GM13977 (cell line): ENCODE results near the gene PGAP3.

Experiments used
- DNase-seq: peaks from one replicate; pipeline ENCODE4 v3.0.0; 2012; ENCODE audit warnings: low spot score
- in situ Hi-C: fragments of 300-500 bp; cut with MboI; formaldehyde crosslinking; loops from one replicate; pipeline ENCODE4 v1.12.0; 2022; ENCODE audit warnings: low sequenced_read_pairs, low pct_unique_long_range_greater_than_20kb, mixed read lengths, inconsistent platforms; ENCODE audit not compliant: unreplicated experiment
- TF ChIP-seq, protein P1 (sequence below): IDR thresholded peaks from 2 replicates; pipeline ENCODE4 v1.5.1; 2012; ENCODE audit warnings: mild to moderate bottlenecking, control low read depth; ENCODE audit not compliant: insufficient read depth; ENCODE audit errors: extremely low read depth, missing control alignments

Gene PGAP3

DNA sequence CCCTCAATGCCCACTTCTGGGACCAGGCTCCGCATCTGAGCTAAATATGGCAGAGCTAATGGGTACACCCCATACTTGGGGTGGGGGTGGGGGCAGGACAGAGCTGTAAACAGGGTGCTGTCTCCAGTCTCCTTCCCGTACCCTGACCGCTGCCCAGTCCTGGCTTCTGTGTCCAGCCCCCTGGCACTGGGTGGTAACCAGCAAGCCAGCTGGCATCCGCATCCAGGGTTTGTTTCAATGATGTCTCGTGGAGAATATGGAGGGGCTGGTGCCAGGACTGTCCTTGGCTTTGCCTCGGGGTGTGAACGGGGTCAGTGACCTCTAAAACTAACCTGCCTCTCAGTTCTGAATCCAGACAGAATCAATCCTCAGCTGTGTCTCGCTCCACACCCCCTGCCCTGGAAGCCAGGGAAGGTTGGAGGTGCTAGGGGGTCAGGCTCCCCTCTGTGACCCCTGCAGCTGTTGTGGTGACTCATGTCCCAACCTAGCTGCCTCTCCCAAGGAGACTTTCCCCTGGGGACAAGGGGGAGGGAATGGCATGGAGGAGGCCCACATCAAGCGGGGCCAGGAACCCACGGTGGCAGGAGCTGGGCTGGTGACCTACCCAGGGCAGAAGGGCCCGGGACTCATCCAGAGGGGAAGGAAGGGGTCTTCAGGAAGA lies 21.1 kb downstream of the PGAP3 start:
- TF ChIP-seq, protein P1, sequence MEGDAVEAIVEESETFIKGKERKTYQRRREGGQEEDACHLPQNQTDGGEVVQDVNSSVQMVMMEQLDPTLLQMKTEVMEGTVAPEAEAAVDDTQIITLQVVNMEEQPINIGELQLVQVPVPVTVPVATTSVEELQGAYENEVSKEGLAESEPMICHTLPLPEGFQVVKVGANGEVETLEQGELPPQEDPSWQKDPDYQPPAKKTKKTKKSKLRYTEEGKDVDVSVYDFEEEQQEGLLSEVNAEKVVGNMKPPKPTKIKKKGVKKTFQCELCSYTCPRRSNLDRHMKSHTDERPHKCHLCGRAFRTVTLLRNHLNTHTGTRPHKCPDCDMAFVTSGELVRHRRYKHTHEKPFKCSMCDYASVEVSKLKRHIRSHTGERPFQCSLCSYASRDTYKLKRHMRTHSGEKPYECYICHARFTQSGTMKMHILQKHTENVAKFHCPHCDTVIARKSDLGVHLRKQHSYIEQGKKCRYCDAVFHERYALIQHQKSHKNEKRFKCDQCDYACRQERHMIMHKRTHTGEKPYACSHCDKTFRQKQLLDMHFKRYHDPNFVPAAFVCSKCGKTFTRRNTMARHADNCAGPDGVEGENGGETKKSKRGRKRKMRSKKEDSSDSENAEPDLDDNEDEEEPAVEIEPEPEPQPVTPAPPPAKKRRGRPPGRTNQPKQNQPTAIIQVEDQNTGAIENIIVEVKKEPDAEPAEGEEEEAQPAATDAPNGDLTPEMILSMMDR, result no peak
- DNase-seq, result no peak
- in situ Hi-C loops, result no loop called here

DNA sequence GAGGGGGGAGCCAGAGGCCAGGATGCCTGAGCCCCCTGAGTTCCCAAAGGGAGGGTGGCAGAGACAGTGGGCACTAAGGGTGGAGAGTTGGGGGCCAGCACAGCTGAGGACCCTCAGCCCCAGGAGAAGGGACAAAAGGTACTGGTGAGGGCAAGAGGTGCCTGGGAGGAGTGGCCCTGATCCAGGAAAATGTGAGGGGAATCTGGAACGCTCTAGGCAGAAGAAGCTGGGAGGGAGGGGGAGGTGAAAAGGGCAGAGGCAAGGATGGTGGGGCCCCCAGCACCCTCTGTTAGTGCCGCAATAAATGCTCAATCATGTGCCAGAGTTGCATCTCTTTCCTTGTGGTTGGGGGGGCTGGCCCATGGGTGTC lies 21.6 kb downstream of the PGAP3 start:
- in situ Hi-C loops, result no loop called here
- TF ChIP-seq, protein P1, result no peak
- DNase-seq, result no peak

DNA sequence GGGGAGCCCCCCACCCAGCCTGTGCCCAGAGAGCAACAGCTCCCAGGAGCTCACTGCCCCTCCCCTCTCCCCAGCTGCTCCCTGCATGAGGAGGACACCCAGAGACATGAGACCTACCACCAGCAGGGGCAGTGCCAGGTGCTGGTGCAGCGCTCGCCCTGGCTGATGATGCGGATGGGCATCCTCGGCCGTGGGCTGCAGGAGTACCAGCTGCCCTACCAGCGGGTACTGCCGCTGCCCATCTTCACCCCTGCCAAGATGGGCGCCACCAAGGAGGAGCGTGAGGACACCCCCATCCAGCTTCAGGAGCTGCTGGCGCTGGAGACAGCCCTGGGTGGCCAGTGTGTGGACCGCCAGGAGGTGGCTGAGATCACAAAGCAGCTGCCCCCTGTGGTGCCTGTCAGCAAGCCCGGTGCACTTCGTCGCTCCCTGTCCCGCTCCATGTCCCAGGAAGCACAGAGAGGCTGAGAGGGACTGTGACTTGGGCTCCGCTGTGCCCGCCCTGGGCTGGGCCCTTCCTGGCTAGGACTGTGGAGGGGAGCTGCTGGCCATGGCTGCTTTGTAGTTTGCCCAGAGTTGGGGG lies 22.1 kb downstream of the PGAP3 start:
- in situ Hi-C loops, result no loop called here
- TF ChIP-seq, protein P1, result no peak
- DNase-seq, result no peak

DNA sequence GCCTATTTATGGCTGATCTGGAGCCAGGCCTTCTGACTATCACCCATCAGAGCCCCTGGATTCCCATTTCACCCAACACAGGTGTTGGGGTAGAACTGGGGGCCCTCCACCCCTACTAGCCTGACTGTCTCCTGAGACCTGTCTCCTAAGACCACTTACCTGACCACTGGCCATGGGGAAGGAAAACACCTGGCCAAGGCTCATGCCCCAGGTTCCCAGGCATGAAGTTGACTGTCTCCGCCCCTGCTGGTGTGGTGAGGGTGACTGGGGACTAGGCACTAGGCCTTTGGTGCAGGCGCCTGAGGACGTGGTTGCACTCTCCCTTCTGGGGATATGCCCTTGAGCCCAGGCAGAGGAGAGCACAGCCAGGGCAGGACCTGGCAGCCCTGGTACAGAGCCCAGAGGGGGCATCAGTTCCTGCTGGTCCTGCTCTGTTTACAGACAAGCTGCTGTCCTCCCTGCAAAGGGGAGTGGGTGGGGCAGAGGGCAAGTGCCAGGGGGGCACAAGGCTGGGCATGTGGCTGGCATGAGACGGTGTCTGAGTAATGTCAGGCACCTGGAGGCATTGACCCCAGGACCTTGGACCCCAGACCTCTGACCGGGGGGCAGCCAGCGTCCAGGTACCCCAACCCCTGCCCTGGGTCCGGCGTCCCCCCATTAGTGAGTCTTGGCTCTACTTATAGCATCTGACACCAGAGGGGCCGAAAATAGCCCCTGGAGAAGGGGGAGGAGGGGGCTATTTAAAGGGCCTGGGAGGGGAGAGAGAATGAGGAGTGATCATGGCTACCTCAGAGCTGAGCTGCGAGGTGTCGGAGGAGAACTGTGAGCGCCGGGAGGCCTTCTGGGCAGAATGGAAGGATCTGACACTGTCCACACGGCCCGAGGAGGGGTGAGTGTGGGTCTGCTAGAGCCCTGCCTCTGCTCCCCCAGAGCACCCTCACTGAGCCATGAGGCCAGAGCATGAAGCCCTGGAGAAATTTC lies 23.0 kb downstream of the PGAP3 start, which contains the start of gene TCAP:
TSS of gene TCAP (plus strand) at position 769 of the 981 bp plus-strand sequence. CDS start at position 780, 11 bp downstream.
- no peak for DNase-seq
- in situ Hi-C loops, result no loop called here
- TF ChIP-seq, protein P1, result no peak

DNA sequence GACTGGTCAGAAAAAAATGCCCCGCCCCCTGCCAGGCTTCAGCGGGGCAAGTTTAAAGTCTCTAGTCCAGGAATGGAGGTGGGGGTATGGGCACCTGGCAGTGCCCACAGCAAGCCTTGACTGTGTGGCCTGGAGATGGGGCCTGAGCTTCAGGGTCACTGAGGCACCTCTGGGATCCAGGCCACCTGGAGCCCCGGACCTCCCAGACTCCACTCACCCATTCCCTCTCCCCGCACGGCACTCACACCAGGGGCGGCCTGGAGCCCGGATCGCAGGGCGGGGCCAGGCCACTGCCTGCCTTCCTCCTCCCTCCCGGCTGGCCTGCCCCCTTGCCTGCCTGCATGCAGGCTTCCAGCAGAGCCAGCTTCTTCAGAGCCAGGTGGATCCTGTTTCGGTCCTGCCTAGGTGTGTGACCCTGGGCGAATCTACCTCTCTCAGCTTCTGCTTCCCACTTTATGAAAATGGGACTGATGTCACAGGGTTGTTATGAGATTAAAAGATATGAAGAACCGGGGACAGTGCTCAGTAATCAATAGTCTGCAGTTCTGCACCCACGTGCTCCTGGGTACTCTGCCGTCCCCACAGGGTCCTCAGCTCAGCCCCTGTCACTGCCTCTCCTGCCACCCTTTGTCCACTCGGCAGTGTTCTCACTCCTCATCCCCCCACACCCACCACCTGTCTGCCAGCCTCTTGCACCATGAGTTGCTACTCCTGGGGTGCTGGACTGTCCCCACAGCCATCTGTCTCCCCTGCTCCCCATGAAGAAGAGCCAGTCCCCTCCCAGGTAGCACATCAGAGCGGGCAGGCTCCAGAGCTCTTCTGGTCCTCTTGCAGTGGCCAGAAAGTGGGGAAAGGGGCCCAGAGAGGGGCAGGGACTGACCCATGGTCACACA lies 23.9 kb downstream of the PGAP3 start:
- in situ Hi-C loops, result no loop called here
- TF ChIP-seq, protein P1, result no peak
- DNase-seq, result no peak

DNA sequence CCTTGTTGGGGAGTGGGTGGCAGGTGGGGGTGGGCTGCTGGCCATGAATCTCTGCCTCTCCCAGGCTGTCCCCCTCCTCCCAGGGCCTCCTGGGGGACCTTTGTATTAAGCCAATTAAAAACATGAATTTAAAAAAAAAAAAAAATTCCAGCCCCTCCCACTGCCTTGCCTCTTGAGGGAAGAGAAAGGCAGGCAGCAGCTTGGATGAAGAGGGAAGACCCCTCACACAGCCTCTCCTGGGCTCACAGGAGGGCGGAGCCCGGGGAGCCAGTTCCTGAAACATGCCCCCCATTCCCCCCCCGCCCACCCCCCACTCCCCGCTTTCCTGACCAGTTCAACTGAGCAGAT lies 24.5 kb downstream of the PGAP3 start:
- no peak for DNase-seq
- TF ChIP-seq, protein P1, result no peak
- in situ Hi-C loops, result no loop called here
